NCI-H82 treated with DMSO at 0.1 percent for 48 hours (cell line): ENCODE measurements around the gene UROC1.

Experiments used
- DNase-seq: peaks from one replicate; lab custom pipeline; 2025; ENCODE audit not compliant: unreplicated experiment; lab: John Stamatoyannopoulos, UW

UROC1 gene

DNA sequence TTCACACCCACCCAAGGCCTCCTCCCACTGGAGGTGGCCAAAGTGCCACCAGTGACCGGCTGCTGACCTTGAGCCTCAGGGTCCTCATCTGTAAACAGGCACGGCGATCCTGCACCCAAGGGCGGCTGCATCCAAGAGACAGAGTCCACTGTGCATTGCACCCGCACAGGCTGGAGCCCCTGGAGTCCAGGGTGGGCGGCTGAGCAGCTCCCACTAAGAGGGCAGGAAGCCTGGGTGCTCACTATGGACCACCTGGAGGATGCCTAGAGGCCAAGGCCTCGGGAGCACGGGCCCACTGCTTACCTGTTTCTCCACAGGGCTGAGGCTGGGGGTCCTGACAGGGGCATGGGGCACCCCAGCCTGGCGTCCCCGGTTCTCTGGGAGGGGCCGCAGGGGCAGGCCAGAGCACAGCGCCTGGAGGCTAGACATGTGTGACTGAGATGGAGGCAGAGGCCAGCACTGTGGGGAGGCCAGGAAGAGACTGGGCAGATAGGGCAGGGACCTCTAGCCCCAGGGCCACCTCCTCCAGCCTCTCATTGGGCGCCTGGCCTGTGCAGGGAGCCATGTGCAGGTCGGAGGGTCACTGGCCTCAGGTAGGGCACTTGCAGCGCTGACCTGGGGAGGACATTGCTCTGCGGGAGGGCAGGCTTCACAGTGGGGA is at the start of gene UROC1:
UROC1 (minus strand) TSS at position 483 of the 661 bp plus-strand sequence; CDS start at position 429, 54 bp downstream.
- DNase-seq, result no peak

DNA sequence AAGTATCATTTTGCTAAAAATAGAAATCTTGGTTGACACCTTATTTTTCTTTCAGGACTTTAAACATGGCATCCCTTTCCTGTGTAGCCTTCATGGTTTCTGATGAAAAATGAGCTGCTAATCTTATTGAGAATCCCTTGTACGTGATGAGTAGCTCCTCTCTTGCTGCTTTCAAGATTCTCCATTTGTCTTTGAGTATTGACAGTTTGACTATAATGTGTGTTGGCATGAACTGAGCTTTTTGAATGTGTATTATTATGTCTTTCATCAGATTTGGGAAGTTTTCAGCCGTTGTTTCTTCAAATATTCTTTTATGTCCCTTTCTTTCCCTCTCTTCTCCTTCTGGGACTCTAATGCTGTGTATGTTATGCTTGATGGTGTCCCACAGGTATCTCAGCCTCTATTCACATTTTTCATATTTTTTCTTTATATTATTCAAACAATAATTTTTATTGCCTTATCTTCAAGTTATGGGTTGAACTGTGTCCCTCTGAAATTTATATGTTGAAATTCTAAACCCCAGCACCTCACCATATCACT is 45.2 kb upstream of the UROC1 start:
- DNase-seq, result no peak

DNA sequence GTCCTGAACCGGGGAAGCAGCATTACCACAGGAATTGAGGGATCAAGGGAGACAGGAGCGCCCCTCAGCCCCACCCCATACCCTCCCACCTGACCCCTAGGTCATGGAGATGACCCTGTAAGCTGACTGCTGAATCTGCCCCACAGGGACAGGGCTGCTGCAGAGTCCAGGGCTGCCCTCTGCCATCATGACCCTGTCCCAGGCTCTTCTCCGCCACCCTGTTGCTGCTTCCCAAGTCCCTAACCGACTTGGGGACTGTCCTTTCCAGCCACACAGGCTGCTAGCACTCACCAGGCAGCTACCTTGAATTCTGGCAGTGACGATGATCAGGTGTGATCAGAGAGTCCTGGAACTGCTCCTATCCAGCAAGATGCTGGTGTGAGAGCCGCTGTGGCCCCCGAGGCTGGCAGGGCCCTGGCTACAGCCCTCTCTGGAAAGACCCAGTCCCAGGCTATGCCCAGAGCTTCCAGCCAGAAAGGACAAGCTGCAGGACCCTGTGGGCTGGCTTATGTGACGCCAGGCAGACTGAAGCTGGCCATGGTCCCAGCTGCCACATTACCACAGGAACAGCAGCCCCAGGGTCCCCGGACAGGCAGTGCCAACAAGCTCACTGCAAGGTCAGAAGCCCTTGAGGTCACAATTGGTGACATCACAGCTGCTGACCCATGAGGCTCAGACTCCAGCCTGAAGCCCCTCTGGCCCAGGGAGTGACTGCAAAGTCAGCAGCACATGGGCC is 40.9 kb upstream of the UROC1 start, which contains the start of gene C3orf22:
C3orf22 (minus strand) TSS at position 597 of the 736 bp plus-strand sequence. CDS start 5,542 bp downstream, outside the sequence.
- DNase-seq, result no peak

DNA sequence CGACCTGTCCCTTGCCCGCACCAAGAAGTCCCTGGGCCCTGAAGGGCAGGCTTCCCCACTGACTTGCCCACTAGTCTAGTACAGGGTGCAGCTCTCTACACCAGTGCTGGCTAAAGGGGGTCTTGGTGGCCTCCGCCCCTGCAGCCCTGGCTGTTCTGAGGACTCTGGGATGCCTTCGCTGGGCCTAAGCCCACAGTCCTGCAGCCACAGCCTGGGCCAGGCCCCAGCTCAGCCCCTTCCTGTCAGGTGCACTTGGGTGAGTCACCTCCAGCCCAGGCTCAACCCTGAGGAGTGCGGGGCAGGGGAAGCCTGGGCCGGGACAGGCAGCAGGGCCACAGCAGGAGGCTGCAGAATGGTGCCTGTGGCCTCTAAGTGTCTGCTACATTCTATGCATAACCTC is 40.2 kb upstream of the UROC1 start:
- no peak for DNase-seq

DNA sequence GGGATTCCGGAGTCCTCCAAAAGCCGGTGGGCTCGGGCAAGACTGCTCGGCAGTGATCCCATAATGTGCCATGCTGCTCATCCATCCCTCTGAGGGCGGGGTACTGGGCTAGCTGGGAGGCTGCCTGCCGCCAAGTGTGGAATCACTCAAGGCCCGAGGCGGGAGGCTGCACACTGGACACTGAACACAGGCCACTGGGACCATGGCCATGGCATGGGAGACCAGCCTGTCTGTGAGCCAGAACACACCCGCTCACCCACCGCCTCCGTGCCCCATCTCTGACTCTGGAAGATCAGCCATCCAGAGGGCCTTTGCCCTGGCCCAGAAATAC is 39.8 kb upstream of the UROC1 start:
- DNase-seq, result no peak

DNA sequence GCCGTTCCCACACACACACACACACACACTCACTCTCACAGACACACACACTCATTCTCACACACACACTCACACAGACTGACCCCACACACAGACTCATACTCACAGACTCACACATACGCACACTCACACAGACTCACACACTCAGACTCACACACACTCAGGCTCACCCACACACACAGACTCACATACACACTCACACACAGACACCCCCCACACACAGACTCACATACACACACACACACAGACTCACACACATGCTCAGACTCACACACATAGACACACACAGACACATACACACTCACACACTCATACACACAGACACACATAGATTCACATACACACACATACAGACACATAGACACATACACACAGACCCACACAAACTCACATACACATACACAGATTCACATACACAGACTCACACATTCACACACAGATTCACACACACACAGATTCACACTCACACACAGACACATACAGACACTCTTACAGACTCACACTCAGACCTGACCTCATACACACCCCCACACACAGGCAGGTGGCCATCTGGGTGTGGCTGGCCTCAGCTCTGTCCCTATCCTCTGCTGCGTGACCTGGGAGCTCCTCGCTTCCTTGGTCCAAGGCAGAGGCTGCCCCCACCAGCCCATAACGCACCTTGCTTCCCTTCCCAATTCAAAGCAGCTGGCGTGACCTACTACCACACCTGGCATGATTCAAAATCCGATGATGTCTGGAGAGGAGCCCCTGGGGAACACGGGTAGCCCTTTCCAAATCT is 39.3 kb upstream of the UROC1 start:
- DNase-seq, result no peak

DNA sequence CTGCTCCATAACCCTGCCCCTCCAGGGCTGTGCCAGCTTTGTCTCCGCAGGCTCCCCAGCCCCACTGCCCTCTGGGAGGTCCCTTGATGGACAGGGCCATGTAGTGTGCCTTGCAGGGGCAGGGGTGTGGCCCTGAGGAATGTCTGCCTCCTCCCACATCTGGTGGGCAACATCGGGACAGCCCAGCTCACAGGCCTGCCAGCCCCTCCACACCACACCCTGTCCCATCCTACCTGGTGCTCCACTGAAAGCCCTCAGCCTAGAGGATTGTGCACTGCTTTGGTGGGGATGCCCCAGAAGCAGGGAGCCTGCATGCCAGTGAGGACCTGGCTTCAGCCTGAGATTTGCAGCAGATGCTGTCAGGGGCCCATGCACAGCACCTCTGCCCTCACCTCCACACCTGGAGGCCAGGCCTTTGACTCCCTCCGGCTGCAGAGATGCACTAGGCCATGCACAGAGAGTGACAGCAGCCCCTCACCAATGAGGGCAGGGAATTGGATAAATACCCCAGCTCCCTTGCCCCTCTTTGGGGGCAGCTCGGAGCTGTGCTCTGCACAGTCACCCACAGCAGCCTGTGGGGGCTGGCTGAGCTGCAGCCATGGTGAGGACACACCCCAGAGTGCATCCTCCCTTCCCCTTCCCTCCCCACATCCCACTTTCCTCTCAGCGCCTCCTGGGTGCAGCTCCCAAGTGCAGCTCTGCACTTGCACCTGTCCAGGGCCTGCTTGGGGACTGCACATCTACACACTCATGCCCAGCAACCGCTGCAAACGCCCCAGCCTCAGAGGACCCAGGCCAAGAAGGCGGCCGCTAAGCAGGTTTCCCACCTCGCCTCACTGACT is 38.4 kb upstream of the UROC1 start:
- no peak for DNase-seq

DNA sequence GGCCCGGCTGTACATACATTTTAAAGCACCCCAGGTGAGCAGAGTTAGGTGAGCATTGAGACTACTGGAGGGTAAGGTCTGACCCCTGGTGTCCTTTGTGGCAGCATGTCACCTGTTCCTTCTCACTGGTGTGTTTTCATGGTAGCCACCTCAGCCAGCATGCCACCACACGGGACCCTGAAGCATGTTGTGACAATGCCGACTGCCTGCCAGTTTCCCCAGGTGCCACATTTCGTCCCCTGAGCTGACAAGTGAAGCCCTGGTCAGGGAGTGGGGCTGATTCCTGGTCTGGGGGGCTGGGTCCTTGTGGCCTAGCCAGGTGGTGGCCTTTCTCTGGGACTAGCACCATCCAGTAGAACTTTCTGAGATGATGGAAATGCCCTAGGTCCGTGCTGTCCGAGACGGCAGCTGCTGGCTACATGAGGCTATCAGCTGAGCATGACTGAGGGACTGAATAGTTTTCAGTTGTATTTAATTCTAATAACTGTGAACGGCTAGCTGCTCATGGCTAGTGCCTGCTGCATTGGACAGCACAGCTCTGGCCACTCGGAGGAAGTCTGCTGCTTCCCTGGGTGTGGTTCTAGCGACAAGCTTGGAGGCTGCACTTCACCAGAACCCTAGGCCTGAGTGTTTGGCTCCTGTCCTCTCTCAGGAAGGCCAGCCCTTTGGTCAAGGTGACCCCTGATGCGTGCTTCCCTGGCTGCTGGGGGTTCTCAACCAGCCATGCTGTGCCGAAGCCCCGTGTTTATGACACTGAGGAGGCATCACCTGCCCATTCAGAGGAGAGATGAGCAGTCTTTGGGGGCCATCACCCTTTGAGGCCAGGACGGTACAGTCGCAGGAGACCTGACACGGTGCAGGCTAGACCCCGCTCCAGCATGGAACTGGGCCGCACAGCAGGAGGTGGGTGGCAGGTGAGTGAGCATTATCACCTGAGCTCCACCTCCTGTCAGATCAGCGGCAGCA is 37.3 kb upstream of the UROC1 start:
- DNase-seq, result no peak

DNA sequence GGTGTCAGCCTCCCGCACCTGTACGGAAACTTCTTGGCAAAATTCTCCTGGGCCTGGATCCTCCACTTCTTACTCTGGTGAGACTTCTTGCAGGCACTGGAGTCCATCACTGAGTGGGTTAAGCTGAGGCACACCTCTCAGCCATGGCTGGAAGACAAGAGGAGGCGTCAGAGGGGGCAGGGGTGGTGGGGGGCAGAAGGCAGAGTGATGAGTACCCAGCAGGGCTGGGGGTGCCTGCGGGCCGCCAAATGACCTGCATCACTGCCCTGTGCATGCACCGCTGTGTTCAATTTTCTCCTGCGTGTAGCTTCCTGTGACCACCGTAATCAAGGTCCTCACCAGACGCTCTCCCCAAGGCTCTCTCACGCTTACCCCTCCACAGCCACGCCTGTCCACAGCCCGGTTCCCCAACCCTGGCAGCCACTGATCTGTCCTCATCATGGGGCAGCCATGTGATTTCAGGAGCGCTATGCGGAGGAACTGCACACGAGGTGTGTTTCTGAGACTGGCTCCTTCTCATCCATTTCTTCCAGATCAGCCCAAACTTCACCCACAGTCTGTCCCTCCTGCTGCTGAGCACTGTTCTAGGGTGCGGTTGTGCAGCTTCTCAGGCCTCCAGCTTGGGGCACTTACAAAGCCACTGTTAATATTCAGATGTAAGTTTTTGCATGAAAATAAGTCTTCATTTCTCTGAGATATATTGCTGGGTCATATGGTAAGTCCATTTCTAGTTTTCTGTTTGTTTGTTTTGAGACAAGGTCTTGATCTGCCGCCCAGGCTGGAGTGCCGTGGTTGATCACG is 35.9 kb upstream of the UROC1 start:
- DNase-seq, result no peak

DNA sequence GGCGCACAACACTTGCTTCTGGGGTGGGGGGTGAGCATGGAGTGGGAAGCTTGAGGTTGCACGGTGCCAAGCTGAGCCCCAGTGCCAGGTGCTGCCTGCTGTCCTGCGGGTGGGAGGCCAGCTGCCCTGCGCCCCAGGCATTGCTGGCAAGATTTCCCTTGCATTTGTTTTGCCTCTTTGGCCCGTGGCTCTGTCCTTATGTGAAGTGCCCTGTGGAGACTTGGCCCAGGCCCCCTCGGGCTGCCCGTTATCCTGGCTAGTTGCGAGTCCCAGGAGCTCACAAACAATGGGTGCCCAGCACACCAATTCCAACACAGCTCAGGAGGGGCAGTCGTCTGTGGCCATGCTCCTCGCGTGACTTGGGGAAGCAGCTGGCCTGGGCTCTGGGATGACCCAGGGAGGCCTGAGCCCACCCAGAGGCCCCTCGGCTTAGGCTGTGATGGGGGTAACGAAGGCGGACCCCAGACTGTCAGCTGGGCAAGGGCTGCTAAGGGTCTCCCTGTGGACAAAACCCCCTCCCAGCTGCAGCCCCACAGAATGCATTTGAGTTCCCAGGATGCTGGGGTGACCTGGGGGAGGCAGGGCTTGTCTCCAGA is 35.2 kb upstream of the UROC1 start:
- DNase-seq, result no peak

DNA sequence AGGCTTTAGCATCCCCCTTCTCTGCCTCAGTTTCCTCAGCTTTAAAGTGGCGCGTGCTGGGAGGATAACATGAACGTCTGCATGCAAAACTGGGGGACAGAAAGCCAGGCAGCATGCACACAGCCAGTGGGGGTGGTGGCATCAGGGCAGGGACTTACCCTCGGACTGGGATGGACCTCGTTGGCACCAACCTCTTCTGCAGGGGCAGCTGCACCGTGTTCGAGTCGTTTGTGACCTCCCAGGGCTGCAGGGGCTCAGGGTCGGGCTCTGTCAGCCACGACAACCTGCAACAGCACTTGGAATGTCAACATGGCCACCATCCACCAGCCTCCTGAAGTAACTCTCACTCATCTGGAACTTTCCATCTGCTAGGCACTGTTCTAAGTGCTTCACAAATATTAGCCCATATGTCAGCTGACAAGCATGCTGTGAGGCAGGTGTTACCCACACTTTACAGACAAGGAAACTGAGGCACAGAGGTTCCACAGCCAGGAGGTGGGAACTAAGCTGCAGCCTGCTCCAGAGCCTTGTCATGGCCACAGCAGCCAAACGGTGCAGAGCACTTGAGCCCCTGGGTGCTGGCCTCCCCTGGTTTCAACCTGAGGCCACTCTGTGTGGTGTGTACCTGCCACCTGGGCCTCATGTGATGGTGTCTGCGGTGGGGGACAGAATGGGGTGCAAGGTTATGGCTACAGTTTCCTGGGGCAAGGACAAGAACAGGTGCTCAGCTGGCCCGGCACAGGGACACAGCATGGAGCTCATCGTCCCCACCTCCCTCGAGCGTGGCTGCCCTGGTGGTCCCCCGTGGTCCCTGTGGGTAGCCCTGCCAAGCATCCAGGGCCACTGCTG is 34.5 kb upstream of the UROC1 start:
- DNase-seq, result no peak

DNA sequence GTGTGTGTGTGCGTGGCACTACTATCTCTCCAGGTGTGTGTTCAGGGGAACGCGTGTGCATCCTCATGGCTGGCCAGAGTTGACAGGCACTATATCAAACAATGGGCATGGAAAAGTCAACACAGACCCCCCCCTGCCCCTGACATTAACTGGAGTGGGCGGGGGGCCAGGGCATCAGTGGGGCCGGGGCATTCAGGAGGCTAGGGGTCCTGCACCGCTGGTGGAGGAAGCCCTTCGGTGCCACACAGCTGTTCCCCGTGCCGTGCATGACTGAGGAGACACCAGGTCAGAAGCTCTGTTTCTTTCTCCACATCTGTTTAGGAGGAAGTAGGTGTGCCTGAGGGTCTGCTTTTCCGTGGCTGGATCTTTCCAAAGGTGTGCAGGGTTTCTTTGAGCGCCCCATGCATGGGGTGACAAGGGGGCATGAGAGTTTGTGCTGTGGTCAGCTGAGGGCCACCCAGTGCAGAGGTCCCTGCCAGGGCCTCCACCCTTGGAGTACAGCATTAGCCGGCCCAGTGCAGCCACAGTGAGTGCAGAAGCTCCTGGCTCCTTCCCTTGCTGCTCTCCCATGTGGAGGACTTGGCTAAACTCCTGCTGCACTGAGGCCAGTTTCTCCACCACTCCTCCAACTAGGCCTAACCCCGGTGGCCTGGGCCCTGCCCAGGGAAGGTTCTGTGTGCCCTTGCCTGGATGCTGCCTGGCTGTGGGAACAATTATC is 33.7 kb upstream of the UROC1 start:
- DNase-seq, result no peak

DNA sequence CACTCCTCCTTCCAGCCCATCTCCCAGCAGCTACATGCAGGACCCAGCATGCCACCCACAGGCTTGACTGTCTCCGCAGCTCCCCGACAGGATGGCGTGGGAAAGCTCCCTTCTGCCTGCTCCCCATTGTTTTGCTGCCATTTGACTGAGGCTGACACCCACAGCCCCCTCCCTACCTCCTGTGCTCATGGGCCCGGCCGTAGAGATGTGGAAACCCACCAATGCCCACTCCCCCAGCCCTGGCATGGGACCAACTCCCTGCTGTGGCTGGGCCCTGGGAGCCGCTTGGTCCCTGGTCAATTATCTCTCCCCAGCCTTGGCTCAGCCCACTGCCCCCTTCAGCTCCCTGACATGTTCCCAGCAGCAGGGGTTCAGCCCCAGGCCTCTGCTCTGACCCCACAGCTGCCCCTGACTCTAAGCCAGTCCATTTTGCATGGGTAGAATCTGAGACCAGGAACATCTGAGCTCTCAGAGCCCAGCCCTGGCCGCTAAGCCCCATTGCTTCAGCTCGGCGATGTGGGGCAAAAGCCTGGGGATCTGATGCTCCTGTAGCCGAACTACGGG is 33.0 kb upstream of the UROC1 start:
- no peak for DNase-seq

DNA sequence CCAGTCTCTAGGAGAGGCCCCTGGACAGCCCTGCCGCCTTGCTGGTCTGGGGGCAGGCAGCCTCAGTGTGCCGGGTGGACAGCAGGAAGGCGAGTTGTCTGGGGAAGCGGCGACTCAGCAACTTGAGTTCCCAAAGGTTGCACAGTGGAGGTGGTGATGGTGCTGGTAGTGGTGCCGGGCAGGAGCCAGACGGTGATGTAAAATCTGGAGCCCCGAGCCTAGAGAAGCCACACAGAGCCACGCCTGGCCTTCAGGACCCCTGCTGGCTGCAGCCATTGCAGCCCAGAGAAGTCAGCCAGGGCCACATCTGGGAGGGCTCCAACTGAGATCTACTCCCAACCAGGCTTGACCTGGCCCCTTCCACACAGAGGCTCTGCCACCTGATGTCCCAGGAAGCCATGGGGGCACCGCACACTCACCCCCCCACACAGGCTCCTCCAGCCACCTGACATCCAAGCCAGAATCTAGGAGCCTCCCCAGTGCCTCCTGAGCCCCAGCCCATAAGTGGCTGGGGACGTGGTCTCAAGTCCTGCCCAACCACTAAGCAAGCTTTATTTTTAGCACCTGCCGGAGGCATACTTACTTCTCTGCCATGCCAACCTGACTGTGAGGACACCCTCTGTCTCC is 32.4 kb upstream of the UROC1 start:
- no peak for DNase-seq

DNA sequence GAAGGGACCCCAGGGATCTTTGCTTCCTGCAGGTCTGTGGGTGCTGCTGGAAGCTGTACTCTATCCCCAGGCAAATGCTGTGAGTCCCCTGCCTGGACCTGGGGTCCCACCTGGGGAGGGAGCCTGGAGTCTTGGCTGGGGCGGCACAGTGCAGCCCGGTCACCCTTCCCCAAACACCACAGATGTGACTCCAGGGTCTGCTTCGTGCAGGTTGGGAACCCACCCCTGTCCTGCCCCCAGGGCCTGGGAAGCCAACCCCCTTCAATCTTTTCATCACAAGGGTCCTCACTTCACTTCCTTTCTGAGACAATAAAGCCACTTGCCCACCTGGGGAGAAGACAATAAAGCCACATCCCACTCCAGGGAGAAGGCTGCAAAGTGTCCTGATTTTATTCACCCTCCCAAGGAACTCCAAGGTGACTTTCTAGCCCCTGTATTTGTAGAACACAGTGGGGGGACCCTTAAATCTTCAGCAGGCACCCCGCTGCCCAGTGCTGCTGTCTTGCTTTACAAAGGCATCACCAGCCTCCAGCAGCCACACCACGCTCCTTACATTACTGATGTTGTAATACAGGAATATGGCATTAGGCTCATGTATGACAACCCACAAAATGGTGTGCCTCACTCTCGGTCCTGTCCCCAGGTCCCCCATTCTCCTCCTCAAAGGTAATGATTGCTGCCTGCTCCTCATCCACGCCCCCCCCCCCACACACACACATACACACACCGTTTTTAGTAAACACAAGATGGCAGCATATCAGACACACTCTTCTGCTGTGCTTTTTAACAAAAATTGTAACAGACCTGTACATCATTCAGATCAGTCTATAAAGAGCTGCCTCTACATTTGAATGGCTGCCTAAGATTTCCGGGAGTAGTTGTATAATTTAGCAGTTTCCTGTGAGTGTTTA is 31.2 kb upstream of the UROC1 start:
- no peak for DNase-seq
